Thyroid gland (tissue), 4 donors: Measurements from ENCODE around the gene C9orf152.

Experiments
- POLR2A ChIP-seq, 2 donors: fragments of 450-650 bp; IDR thresholded peaks; one replicate each; pipeline ENCODE4 v1.6.1; 2017; ENCODE audit warnings: antibody characterized with exemption in 2 of 2, mild to moderate bottlenecking in 2 of 2, moderate library complexity in 1 of 2
- TF ChIP-seq, protein P1 (sequence below), 6 experiments: fragments of 200-600 bp in 3 of 6; fragments of 450-650 bp in 3 of 6; sonication (generic) in 3 of 6; IDR thresholded peaks; one replicate each; pipeline ENCODE4 v1.5.1; 2016 to 2019; ENCODE audit warnings: antibody characterized with exemption in 6 of 6, mild to moderate bottlenecking in 2 of 6, inconsistent platforms in 1 of 6, moderate library complexity in 1 of 6

DNA sequence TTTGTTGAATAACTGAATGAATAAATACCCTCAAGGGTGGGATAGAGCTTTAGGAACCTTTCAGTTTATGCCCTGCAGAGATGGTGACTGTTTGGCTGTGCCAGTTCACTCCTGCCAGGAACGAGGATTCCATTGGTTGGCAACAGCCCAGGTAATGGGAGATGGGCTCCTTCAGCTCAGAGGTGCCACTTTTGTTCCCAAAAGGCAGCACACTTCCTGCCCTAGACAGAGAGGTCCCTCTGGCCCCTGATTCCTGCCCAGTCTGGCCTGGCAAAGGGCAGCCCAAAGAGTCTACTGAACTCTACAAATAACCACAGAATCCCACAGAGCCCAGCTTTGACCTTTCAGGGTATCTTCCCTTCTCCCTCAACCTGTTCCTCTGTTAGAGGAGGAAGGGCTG lies 1.6 kb downstream of the C9orf152 start:
- TF ChIP-seq, protein P1, sequence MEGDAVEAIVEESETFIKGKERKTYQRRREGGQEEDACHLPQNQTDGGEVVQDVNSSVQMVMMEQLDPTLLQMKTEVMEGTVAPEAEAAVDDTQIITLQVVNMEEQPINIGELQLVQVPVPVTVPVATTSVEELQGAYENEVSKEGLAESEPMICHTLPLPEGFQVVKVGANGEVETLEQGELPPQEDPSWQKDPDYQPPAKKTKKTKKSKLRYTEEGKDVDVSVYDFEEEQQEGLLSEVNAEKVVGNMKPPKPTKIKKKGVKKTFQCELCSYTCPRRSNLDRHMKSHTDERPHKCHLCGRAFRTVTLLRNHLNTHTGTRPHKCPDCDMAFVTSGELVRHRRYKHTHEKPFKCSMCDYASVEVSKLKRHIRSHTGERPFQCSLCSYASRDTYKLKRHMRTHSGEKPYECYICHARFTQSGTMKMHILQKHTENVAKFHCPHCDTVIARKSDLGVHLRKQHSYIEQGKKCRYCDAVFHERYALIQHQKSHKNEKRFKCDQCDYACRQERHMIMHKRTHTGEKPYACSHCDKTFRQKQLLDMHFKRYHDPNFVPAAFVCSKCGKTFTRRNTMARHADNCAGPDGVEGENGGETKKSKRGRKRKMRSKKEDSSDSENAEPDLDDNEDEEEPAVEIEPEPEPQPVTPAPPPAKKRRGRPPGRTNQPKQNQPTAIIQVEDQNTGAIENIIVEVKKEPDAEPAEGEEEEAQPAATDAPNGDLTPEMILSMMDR (IDR thresholded peaks at IDR 0.05), result no peak
- no peak for TF ChIP-seq POLR2A (IDR thresholded peaks at IDR 0.05)
